ENCODE results near the gene AKAP13.

The AKAP13 gene

GRCh38 chr15:85607842-85608241, 227.4 kb downstream of the AKAP13 start:
- FAIRE-seq (no peak), DNase-seq (ENCODE audit: insufficient read length, low spot score) (peak; percentile 19)

- DNase-seq (ENCODE audit: insufficient read length, low spot score): no peak
- no peak for FAIRE-seq
These were observed 229.1 kb downstream of the AKAP13 start for GRCh38 chr15:85609492-85609891.

DNA sequence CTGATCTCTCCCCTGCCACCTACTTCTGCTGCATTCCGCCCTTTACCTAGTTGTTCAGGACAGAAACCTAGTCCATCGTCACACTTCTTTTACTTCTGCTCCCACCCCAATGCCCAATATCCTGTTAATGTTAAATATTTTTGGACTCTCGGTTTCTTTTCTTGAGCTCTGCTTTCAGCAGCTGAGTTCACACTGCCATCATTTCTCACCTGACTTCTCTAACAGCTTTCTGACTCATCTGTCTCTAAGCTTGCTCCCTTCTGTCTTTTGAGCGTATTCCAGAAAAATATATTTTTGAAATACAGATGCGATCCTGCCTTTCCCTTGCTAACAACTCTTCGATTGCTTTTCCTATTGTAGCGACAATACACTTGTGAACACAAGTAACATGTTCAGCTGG, 231.0 kb downstream of the AKAP13 start:
- DNase-seq (ENCODE audit: insufficient read length, low spot score) (no peak), FAIRE-seq (no peak)

DNA sequence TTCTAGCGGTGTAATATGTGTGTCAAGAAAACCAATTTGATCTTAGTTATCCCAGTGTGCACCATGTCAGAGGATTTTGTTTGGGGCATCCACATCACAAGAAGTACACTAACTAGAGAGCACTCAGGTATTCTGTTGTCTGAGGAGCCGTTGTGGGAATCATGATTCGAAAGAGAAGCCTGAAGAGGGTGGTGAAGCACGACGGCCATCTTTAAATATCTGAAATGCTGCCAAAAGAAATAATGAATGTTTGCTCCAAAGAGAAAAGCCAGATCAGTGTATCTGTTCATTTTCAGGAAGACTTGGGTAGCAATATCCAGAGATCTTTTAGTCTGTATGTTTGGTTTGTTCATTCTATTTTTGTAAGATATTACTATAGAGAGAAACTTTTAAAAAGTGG, 233.7 kb downstream of the AKAP13 start:
- DNase-seq (ENCODE audit: insufficient read length, low spot score): no peak
- FAIRE-seq: no peak

DNA sequence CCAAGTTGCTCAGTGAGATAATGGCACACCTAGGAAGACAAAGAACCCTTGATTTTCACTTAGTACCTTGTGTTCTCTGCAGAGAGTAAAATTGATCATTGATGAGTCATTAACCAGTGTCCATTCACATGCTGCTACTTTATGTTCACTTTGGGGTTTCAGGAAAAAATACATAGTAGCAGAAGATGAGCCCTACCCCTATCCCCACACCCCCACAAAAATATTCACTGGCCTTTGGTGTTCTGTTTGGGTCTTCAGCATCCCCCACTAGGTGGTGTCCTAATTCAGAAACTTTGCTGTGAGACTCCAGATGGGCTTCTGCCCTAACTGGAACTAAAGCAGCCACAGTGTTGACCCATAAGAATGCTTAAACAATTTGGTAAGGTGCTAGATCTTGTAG, 235.5 kb downstream of the AKAP13 start:
- FAIRE-seq (no peak), DNase-seq (ENCODE audit: insufficient read length, low spot score) (peak; percentile 37)

GRCh38 chr15:85616549-85617110, 236.2 kb downstream of the AKAP13 start:
- no peak for DNase-seq (ENCODE audit: insufficient read length, low spot score)
- no peak for FAIRE-seq

DNA sequence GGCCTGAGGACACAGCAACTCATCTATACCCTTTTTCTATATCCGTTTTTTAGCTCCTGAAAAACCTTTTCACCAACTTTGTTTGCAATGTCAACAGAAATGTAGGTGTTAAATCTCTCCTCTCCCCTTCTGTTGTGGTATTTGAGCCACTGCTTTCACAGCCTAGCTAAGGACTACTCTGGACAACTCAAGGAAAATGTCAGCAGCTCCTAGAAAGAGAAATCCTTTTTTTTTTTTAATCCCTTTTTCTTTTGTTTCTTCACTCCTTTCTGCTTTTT, 237.8 kb downstream of the AKAP13 start:
- FAIRE-seq: no peak
- DNase-seq (ENCODE audit: insufficient read length, low spot score): no peak

DNA sequence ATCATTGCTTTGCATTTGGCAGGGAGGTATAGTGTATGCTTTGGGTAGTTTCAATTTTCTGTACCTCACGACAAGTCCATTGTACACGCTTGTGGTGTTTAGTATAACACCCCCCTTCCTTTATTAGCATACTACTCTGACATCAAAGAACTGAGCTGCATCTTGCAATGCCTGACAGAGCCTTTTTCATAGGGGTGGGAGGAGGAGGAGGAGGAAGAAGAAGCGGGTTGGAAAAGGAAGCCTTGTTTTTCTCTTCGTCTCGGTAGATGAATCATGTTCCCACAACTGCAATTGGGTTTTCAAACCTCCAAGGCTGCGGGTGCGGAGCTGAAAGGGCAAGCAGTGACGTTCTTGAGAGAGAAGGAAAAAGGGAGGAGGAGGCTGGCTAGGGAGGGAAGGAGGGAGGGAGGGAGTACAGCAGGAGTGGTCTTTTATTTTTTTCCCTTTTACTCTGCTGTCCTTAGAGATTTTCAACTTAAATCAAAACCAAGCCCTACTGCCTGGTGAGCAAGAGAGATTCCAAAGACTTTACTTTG, 238.6 kb downstream of the AKAP13 start:
- DNase-seq (ENCODE audit: insufficient read length, low spot score) (peak; percentile 56), FAIRE-seq (peak; percentile 65)

DNA sequence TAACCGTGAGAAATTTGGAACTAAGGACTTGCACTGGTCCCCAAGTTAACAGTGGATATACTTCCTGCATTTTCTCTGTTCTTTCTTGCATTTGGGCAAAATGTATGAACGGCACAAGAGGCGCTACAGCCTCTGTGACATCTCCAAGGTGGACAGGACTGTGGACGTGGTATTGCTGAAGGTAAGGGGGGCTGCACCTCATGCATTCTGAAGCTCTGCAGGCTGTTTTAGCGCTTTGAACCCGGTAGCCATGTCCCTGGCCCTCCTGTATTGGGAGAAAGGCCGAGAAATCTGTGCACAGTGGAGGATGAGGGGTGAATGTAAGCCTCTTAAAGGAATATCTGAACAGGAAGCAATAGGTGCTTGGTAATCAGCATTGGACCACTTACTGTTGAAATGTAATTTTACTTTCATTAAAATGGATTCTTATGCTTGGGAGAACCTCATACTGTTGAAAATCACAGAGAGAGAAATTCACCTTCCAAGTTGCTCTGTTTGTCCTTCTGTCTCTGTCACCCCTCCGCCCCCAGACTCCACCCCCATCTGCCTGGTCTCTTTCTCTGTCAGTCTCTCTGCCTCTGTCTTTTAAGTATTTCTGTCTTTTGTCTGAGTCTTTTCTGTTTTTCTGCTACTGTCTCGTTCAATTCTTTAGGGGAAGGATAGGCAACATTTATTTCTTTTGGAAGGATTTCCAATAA, 239.7 kb downstream of the AKAP13 start:
- no peak for FAIRE-seq
- DNase-seq (ENCODE audit: insufficient read length, low spot score): no peak

GRCh38 chr15:85620690-85621049, 240.3 kb downstream of the AKAP13 start:
- no peak for FAIRE-seq

GRCh38 chr15:85621094-85621493, 240.7 kb downstream of the AKAP13 start:
- FAIRE-seq (no peak), DNase-seq (ENCODE audit: insufficient read length, low spot score) (no peak)

More at GRCh38 chr15:85620690-85621049, 240.3 kb downstream of the AKAP13 start:
- no peak for DNase-seq (ENCODE audit: insufficient read length, low spot score)

GRCh38 chr15:85622221-85622831, 241.9 kb downstream of the AKAP13 start:
- DNase-seq (ENCODE audit: insufficient read length, low spot score) (no peak), FAIRE-seq (no peak)

DNA sequence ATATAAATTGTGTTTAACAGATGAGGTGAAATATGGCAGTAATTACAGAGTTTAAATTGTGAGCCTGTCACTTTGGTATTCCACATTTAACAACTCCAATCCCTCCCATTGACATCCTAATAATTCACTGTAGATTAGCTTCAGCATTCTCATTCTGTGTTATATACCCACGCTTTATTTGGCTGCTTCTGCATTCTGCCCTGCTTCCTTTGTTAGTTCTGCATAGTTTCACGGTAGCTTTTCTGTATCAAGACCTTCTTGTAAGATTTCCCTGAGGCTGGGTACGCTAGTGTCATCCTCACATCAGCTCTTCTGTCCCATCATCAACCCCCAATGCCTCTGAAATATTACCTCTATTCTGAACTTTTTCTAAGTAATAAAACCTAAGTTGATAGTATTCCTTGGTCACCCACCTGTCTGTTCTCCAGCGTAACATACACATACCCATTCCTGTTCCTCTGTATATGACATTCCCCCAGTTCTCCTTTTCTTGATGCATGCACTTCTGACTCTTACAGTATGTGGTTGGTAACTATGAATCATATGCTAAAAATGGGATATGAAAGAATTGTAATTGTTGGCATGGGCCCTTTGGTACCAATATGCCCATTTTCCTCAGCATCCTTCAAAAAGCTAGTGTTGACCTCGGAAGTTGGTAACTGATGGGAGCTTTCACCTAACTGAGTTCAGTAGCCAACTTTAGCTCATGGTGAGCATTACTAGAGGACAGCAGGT, 243.1 kb downstream of the AKAP13 start:
- FAIRE-seq: no peak
- DNase-seq (ENCODE audit: insufficient read length, low spot score): no peak

- FAIRE-seq (no peak), DNase-seq (ENCODE audit: insufficient read length, low spot score) (no peak)
These were observed 243.9 kb downstream of the AKAP13 start for GRCh38 chr15:85624291-85624801.

GRCh38 chr15:85625166-85625830, 244.9 kb downstream of the AKAP13 start:
- FAIRE-seq (no peak), DNase-seq (ENCODE audit: insufficient read length, low spot score) (no peak)

- no peak for FAIRE-seq
- no peak for DNase-seq (ENCODE audit: insufficient read length, low spot score)
These were observed 245.5 kb downstream of the AKAP13 start for GRCh38 chr15:85625856-85626255.

- FAIRE-seq: no peak
- no peak for DNase-seq (ENCODE audit: insufficient read length, low spot score)
These were observed 247.0 kb downstream of the AKAP13 start for GRCh38 chr15:85627213-85627935.

- DNase-seq (ENCODE audit: insufficient read length, low spot score): no peak
- FAIRE-seq: no peak
These were observed 249.9 kb downstream of the AKAP13 start for GRCh38 chr15:85630311-85630710.

GRCh38 chr15:85631018-85631417, 250.6 kb downstream of the AKAP13 start:
- DNase-seq (ENCODE audit: insufficient read length, low spot score): no peak
- FAIRE-seq: no peak

DNA sequence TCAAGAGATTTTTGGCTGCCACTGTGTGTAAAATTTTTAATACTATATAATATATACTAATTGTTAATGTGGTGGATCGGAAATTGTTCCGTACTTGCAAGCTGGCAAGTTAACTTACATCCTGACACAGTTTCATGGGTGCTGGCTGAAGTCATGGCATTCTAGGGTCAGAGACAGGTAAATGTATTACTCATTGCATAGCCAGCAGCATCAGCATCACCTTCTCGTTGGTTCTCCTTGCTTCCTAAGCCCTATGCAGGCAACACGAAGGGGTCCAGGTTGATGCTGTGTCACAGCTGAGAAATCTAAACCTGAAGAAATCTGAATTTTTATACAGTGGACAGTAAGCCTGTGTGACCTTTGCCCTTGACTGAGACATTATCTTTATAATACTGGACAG, 251.6 kb downstream of the AKAP13 start:
- DNase-seq (ENCODE audit: insufficient read length, low spot score) (no peak), FAIRE-seq (no peak)

Measured in HTR-8/SVneo (cell line).